Stimulated activated CD4-positive, alpha-beta T cell treated with anti-CD3 and anti-CD28 coated beads, Interleukin-1b, Interleukin-23, amount 100 ng/mL, for 4 hours (primary cell): ENCODE results near the gene HOXA1.

Experiments
- DNase-seq, 2 donors: peaks; one replicate each; pipeline ENCODE4 v3.0.0-alpha.2; 2020; ENCODE audit warnings: low read depth in 2 of 2

Gene HOXA1

GRCh38 chr7:27131390-27131819, 35.6 kb upstream of the HOXA1 start:
- no peak for DNase-seq

- DNase-seq = peak; percentile 65 to 66
These were observed 35.0 kb upstream of the HOXA1 start, which contains the start of gene HOXA4 for GRCh38 chr7:27130540-27131389. TSS of gene HOXA4 (minus strand) at chr7:27130757. CDS start at chr7:27130733, 24 bp downstream.

- DNase-seq = no peak
These were observed 34.1 kb upstream of the HOXA1 start for GRCh38 chr7:27129729-27130539.

- DNase-seq = no peak
These were observed 33.3 kb upstream of the HOXA1 start for GRCh38 chr7:27128776-27129728.

GRCh38 chr7:27128034-27128433, 32.2 kb upstream of the HOXA1 start:
- DNase-seq = no peak

- DNase-seq = no peak
These were observed 31.0 kb upstream of the HOXA1 start for GRCh38 chr7:27126596-27127327.

- DNase-seq = no peak
These were observed 30.2 kb upstream of the HOXA1 start for GRCh38 chr7:27125986-27126394.

- no peak for DNase-seq
These were observed 29.3 kb upstream of the HOXA1 start for GRCh38 chr7:27124902-27125689.

GRCh38 chr7:27124096-27124901, 28.5 kb upstream of the HOXA1 start:
- DNase-seq = no peak

GRCh38 chr7:27123477-27124053, 27.8 kb upstream of the HOXA1 start:
- no peak for DNase-seq

- DNase-seq = no peak
These were observed 27.2 kb upstream of the HOXA1 start for GRCh38 chr7:27123007-27123476.

- no peak for DNase-seq
These were observed 26.5 kb upstream of the HOXA1 start for GRCh38 chr7:27122077-27122910.

GRCh38 chr7:27121684-27122076, 25.9 kb upstream of the HOXA1 start:
- DNase-seq = no peak

- no peak for DNase-seq
These were observed 23.7 kb upstream of the HOXA1 start for GRCh38 chr7:27119412-27119911.

- DNase-seq = no peak
These were observed 22.8 kb upstream of the HOXA1 start for GRCh38 chr7:27118580-27118979.

- no peak for DNase-seq
These were observed 22.2 kb upstream of the HOXA1 start for GRCh38 chr7:27117887-27118491.
